ENCODE results near the gene PRKX. TPM values are rescaled to one million over a fixed set of nuclear protein-coding genes. Genes with fewer than 3 reads are reported as not detected.

Gene PRKX
- total and polyA plus RNA-seq, 2 of the 13 experiments (the other 11 are each of a cell fraction or from before 2014, with no cell fraction given): 0.01 to 0.15 TPM

DNA sequence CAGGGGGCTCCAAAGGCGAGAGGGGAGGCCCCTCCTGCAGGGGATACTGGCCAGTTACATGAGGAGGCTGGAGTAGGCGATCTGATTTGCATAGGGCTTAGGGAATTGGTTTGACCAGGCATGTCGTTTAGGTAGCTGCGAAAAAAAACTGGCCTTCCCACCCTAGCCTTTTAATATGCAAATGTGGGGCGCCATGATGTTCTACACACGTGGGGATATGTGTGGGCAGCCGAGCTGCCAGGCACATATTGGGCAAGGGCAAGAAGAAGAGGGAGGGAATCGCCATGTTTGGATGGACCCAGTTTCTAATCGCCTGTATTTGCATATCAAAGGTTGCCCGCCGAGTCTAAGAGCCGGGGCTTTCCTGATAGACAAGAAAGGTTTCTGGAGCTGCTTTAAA is 121.3 kb downstream of the PRKX start (continued):
- TF ChIP-seq, protein P1, sequence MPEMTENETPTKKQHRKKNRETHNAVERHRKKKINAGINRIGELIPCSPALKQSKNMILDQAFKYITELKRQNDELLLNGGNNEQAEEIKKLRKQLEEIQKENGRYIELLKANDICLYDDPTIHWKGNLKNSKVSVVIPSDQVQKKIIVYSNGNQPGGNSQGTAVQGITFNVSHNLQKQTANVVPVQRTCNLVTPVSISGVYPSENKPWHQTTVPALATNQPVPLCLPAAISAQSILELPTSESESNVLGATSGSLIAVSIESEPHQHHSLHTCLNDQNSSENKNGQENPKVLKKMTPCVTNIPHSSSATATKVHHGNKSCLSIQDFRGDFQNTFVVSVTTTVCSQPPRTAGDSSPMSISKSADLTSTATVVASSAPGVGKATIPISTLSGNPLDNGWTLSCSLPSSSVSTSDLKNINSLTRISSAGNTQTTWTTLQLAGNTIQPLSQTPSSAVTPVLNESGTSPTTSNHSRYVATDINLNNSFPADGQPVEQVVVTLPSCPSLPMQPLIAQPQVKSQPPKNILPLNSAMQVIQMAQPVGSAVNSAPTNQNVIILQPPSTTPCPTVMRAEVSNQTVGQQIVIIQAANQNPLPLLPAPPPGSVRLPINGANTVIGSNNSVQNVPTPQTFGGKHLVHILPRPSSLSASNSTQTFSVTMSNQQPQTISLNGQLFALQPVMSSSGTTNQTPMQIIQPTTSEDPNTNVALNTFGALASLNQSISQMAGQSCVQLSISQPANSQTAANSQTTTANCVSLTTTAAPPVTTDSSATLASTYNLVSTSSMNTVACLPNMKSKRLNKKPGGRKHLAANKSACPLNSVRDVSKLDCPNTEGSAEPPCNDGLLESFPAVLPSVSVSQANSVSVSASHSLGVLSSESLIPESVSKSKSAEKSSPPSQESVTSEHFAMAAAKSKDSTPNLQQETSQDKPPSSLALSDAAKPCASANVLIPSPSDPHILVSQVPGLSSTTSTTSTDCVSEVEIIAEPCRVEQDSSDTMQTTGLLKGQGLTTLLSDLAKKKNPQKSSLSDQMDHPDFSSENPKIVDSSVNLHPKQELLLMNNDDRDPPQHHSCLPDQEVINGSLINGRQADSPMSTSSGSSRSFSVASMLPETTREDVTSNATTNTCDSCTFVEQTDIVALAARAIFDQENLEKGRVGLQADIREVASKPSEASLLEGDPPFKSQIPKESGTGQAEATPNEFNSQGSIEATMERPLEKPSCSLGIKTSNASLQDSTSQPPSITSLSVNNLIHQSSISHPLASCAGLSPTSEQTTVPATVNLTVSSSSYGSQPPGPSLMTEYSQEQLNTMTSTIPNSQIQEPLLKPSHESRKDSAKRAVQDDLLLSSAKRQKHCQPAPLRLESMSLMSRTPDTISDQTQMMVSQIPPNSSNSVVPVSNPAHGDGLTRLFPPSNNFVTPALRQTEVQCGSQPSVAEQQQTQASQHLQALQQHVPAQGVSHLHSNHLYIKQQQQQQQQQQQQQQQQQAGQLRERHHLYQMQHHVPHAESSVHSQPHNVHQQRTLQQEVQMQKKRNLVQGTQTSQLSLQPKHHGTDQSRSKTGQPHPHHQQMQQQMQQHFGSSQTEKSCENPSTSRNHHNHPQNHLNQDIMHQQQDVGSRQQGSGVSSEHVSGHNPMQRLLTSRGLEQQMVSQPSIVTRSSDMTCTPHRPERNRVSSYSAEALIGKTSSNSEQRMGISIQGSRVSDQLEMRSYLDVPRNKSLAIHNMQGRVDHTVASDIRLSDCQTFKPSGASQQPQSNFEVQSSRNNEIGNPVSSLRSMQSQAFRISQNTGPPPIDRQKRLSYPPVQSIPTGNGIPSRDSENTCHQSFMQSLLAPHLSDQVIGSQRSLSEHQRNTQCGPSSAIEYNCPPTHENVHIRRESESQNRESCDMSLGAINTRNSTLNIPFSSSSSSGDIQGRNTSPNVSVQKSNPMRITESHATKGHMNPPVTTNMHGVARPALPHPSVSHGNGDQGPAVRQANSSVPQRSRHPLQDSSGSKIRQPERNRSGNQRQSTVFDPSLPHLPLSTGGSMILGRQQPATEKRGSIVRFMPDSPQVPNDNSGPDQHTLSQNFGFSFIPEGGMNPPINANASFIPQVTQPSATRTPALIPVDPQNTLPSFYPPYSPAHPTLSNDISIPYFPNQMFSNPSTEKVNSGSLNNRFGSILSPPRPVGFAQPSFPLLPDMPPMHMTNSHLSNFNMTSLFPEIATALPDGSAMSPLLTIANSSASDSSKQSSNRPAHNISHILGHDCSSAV (CRISPR knock-in tag; IDR thresholded peaks at IDR 0.05; ENCODE audit: borderline replicate concordance): no peak
- TF ChIP-seq, protein P2, sequence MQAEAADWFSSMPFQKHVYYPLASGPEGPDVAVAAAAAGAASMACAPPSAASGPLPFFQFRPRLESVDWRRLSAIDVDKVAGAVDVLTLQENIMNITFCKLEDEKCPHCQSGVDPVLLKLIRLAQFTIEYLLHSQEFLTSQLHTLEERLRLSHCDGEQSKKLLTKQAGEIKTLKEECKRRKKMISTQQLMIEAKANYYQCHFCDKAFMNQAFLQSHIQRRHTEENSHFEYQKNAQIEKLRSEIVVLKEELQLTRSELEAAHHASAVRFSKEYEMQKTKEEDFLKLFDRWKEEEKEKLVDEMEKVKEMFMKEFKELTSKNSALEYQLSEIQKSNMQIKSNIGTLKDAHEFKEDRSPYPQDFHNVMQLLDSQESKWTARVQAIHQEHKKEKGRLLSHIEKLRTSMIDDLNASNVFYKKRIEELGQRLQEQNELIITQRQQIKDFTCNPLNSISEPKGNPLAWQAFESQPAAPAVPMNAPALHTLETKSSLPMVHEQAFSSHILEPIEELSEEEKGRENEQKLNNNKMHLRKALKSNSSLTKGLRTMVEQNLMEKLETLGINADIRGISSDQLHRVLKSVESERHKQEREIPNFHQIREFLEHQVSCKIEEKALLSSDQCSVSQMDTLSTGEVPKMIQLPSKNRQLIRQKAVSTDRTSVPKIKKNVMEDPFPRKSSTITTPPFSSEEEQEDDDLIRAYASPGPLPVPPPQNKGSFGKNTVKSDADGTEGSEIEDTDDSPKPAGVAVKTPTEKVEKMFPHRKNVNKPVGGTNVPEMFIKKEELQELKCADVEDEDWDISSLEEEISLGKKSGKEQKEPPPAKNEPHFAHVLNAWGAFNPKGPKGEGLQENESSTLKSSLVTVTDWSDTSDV (CRISPR knock-in tag; IDR thresholded peaks at IDR 0.05): no peak
- TF ChIP-seq, protein P3, sequence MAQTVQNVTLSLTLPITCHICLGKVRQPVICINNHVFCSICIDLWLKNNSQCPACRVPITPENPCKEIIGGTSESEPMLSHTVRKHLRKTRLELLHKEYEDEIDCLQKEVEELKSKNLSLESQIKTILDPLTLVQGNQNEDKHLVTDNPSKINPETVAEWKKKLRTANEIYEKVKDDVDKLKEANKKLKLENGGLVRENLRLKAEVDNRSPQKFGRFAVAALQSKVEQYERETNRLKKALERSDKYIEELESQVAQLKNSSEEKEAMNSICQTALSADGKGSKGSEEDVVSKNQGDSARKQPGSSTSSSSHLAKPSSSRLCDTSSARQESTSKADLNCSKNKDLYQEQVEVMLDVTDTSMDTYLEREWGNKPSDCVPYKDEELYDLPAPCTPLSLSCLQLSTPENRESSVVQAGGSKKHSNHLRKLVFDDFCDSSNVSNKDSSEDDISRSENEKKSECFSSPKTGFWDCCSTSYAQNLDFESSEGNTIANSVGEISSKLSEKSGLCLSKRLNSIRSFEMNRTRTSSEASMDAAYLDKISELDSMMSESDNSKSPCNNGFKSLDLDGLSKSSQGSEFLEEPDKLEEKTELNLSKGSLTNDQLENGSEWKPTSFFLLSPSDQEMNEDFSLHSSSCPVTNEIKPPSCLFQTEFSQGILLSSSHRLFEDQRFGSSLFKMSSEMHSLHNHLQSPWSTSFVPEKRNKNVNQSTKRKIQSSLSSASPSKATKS (CRISPR knock-in tag; IDR thresholded peaks at IDR 0.05): no peak
